ENCODE results near the gene TSC2.
"Not testable (repeated sequence)": the region's sequence is repeated elsewhere in the genome, so short reads cannot be mapped to it uniquely, and the experiment has no call there.

Gene TSC2

DNA sequence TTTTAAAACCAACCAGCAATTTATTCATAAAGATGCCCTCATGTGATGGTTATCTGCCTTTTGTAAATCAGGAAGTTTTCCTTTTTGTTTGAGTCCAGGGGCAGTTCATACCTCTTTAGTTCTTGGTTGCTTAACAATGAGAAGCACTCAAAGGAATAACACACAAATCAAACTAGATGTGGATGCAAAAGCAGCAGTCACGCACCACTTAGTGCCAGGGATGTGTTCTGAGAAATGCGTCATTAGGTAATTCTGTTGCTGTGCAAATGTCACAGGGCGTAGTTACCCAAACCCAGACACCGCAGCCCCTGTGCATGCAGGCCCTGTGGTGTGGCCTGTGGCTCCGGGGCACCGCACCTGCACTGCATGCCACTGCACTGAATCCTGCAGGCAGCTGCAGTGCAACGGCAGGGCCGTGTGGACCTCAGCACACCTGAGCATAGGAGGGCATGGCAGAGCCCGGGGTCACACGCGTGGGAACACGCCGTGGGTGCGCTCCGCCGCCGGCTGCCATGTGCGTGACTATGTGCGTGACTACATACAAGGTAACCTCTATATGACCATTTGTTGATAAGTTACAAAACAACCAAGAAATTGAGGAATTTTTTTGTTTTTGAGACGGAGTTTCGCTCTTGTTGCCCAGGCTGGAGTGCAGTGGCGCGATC lies 48.3 kb downstream of the TSC2 start:
- no peaks in the 10 kb centered on the region for H3K9me3 Mint-ChIP-seq
- ATAC-seq (no peak), DNase-seq (no peak)
- H3K4me1 Mint-ChIP-seq, result no peaks in the 10 kb centered on the region
- no peak overlapping the region for H3K27ac Mint-ChIP-seq
- H3K4me3 Mint-ChIP-seq, result no peak overlapping the region
- H3K27me3 Mint-ChIP-seq, result no peaks in the 10 kb centered on the region
- peaks cover 3% of the 10 kb centered on the region for H3K36me3 Mint-ChIP-seq (ENCODE audit: low read depth)

DNA sequence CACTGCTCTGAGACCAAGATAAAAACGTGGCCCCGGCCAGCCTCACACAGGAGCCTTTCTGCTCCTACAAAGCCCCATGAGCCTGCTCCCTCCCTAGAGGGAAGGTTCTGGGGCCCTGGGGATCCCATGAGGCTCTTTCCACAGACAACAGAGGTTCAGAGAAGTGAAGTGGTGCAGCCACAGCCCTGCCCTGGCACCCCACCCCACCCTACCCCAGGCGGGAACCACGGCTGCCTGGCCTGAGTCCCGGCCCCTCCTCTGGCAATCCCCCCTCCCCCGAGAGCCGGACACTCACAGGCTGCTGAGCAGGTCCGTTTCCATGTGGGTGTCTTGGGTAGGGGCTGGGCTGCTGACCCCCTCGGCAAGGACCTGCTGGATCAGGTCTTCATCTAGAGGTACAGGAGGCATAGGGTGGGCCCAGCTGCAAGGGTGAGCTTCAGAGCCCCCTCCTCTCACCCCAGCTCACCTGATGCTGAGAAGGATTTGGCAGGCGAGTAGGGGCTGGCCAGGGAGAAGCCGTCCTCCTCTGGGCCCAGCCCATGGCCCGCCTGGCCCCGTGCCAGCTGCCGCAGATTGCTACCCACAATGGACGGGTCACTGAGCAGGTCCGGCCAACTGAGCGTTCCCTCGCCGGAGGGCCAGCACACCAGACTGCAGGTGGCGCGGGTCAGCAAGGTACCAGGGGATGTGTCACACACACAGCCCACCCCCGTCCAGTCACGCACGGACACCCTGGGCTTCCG lies 49.2 kb downstream of the TSC2 start:
- Mint-ChIP-seq H3K4me3 (no peak overlapping the region), H3K36me3 (ENCODE audit: low read depth) (peaks cover 6% of the 10 kb centered on the region), H3K4me1 (no peaks in the 10 kb centered on the region), H3K27me3 (no peaks in the 10 kb centered on the region), H3K27ac (no peak overlapping the region), H3K9me3 (no peaks in the 10 kb centered on the region)
- ATAC-seq (no peak), DNase-seq (no peak)

DNA sequence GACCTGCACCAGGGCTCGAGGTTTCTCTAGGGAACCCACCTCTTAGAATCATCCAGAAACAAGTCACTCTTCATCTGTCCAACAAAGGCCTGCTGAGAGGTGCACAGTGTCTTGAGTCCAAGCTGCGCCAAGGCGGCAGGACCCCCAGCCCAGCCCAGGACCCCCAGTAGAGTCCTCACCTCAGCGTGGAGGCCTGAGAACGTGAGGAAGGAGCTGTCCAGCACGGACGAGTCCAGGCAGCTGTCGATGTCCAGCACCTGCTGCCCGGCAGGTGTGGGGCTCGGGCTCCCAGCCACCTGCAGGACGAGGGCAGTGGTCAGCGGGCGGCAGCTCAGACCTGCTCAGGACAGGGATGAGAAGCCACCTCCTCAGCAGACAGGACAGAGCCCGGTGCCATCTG lies 49.9 kb downstream of the TSC2 start:
- not testable (repeated sequence) for ATAC-seq; H3K9me3 Mint-ChIP-seq; H3K27ac Mint-ChIP-seq; H3K4me3 Mint-ChIP-seq; H3K27me3 Mint-ChIP-seq; DNase-seq; H3K36me3 Mint-ChIP-seq (ENCODE audit: low read depth); H3K4me1 Mint-ChIP-seq

GRCh38 chr16:2101581-2101980 lies 53.8 kb downstream of the TSC2 start:
- H3K4me3 Mint-ChIP-seq; H3K27ac Mint-ChIP-seq; H3K4me1 Mint-ChIP-seq; H3K36me3 Mint-ChIP-seq (ENCODE audit: low read depth); H3K27me3 Mint-ChIP-seq; ATAC-seq; DNase-seq; H3K9me3 Mint-ChIP-seq: not testable (repeated sequence)

DNA sequence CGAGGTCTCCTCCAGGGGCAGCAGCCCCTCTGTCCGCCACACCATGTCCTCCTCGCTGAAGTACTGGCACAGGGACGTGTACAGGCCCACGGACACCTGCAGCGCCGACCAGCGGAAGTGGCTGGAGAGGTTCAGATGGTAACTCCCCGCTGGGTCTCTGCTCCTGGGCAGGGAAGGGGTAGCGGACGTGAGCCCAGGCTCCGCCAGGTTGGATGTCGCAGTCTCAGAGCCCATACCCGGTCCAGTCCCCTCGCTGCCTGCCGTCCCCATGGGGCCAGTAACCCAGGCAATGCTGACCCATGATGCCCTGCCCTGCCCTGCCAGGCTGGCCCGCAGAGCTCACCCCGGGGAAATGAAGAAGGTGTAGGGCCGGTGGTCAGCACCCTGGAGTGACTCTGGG lies 54.7 kb downstream of the TSC2 start:
- H3K27ac Mint-ChIP-seq, result no peak overlapping the region
- H3K9me3 Mint-ChIP-seq, result no peaks in the 10 kb centered on the region
- H3K36me3 Mint-ChIP-seq (ENCODE audit: low read depth), result peaks cover 3% of the 10 kb centered on the region
- no peaks in the 10 kb centered on the region for H3K27me3 Mint-ChIP-seq
- DNase-seq, result no peak
- no peak for ATAC-seq
- H3K4me3 Mint-ChIP-seq, result no peak overlapping the region
- H3K4me1 Mint-ChIP-seq, result no peaks in the 10 kb centered on the region

DNA sequence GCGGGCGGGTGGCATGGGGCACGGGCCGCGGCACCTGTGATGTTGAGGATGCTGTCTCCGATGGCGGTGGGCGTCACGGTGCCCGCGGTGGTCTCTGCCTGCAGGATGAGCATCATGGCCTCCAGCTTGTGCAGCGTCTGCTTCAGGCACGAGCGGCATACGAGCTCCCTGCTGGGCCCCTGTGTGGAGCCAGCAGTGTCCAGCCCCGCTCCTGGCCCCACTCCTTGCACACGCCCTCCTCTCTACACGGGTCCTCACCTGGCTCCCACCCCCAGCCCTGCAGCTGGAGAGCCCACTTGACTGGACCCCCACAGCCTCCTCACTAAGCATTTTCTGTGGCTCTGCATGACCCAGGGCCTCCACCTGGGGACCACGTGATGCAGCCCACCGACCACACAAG lies 56.7 kb downstream of the TSC2 start:
- H3K4me3 Mint-ChIP-seq; ATAC-seq; H3K27me3 Mint-ChIP-seq; DNase-seq; H3K27ac Mint-ChIP-seq; H3K9me3 Mint-ChIP-seq; H3K36me3 Mint-ChIP-seq (ENCODE audit: low read depth); H3K4me1 Mint-ChIP-seq: not testable (repeated sequence)

DNA sequence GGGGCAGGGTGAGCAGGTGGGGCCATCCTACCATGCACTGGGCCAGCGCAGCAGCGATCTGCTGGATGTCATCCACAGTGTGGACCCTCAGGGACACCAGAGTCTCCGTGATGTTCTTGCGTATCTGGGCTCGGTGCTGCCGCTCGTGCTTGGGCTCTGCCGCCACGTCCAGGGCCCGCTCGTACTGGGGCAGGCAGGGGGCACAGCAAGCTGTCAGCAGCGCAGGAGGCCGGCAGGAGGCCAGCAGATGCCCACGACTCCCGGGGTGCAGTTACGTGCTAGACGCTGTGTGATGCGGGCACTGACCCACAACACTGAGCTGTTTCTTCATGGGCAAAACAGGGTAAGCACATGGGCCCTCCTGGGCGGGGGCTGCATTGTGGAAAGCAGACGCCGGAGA lies 57.5 kb downstream of the TSC2 start:
- not testable (repeated sequence) for H3K27me3 Mint-ChIP-seq; H3K9me3 Mint-ChIP-seq; H3K36me3 Mint-ChIP-seq (ENCODE audit: low read depth); ATAC-seq; H3K4me3 Mint-ChIP-seq; H3K27ac Mint-ChIP-seq; H3K4me1 Mint-ChIP-seq; DNase-seq

GRCh38 chr16:2105769-2106168 lies 58.0 kb downstream of the TSC2 start:
- DNase-seq; H3K9me3 Mint-ChIP-seq; H3K27ac Mint-ChIP-seq; H3K4me3 Mint-ChIP-seq; H3K36me3 Mint-ChIP-seq (ENCODE audit: low read depth); H3K27me3 Mint-ChIP-seq; H3K4me1 Mint-ChIP-seq; ATAC-seq: not testable (repeated sequence)

- not testable (repeated sequence) for H3K4me3 Mint-ChIP-seq; H3K9me3 Mint-ChIP-seq; H3K27ac Mint-ChIP-seq; DNase-seq; H3K4me1 Mint-ChIP-seq; ATAC-seq; H3K27me3 Mint-ChIP-seq; H3K36me3 Mint-ChIP-seq (ENCODE audit: low read depth)
Observed at GRCh38 chr16:2106211-2106610, 58.4 kb downstream of the TSC2 start.

GRCh38 chr16:2107121-2107790 lies 59.5 kb downstream of the TSC2 start:
- ATAC-seq; DNase-seq; H3K9me3 Mint-ChIP-seq; H3K27ac Mint-ChIP-seq; H3K4me1 Mint-ChIP-seq; H3K27me3 Mint-ChIP-seq; H3K4me3 Mint-ChIP-seq; H3K36me3 Mint-ChIP-seq (ENCODE audit: low read depth): not testable (repeated sequence)

DNA sequence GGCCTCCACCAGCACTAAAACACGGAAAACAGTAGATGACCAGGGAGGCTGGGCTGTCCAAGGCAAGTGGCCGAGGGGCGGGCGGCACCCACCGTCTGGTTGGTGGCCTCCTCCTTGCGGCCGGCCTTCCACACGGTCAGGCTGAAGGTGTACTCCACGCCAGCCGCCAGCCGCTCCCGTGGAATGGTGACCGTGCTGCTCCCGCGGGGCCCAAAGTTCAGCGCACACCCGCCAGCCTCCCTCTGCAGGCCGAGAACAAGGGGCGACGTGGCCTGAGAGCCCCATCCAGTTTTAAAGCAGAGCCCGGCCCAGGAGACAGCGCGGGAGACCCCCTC lies 60.0 kb downstream of the TSC2 start:
- DNase-seq; H3K4me1 Mint-ChIP-seq; ATAC-seq; H3K4me3 Mint-ChIP-seq; H3K27me3 Mint-ChIP-seq; H3K9me3 Mint-ChIP-seq; H3K27ac Mint-ChIP-seq; H3K36me3 Mint-ChIP-seq (ENCODE audit: low read depth): not testable (repeated sequence)

- not testable (repeated sequence) for ATAC-seq; H3K27me3 Mint-ChIP-seq; H3K27ac Mint-ChIP-seq; H3K4me3 Mint-ChIP-seq; H3K4me1 Mint-ChIP-seq; DNase-seq; H3K36me3 Mint-ChIP-seq (ENCODE audit: low read depth); H3K9me3 Mint-ChIP-seq
Observed at GRCh38 chr16:2108446-2109270, 60.9 kb downstream of the TSC2 start.

DNA sequence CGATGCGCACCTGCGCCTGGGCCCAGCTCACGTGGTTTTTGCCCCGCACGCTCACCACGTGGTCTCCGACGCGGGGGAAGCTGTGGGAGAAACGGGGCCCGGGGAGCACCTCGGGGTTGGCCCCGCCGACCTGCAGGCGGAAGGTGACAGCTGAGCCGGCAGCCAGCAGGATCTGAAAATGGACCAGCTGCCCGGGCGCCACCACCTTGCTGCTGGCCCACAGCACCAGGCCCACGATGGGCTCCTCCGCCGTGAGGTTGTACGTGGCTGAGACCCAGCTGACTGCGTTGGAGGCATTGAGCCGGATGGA lies 61.4 kb downstream of the TSC2 start:
- not testable (repeated sequence) for H3K27ac Mint-ChIP-seq; H3K4me1 Mint-ChIP-seq; H3K36me3 Mint-ChIP-seq (ENCODE audit: low read depth); ATAC-seq; DNase-seq; H3K27me3 Mint-ChIP-seq; H3K9me3 Mint-ChIP-seq; H3K4me3 Mint-ChIP-seq

DNA sequence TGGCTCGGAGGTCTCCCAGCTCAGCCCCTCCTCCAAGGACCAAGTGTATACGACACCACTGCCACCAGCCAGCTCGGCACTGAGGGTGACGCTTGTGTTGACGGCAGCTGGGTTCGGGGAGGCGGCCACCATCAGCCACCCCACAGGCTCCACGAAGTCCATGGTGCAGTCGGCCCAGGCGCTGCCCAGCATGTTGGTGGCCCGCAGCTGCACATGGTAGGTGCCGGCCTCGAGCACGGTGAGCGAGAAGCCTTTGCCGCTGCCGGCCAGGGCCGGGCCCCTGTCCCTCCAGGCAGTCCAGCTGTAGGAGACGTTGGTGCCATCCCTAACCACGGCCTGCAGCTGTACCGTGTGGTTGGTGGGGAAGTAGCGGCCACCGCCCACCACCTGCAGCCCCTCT lies 62.1 kb downstream of the TSC2 start:
- not testable (repeated sequence) for H3K27ac Mint-ChIP-seq; H3K4me1 Mint-ChIP-seq; H3K9me3 Mint-ChIP-seq; H3K36me3 Mint-ChIP-seq (ENCODE audit: low read depth); H3K4me3 Mint-ChIP-seq; DNase-seq; H3K27me3 Mint-ChIP-seq
- peak; percentile 9 for ATAC-seq

Measured in activated naive CD8-positive, alpha-beta T cell treated with anti-CD3 and anti-CD28 coated beads, Interleukin-2, amount 50 U/mL, for 24 hours (primary cell).